Panc1 (cell line): ENCODE data around the gene PIEZO1. TPM values are rescaled to one million over a fixed set of nuclear protein-coding genes. Genes with fewer than 3 reads are reported as not detected.

ENCODE experiments used
- ATAC-seq: fragments of 200-7000 bp; cut with Tn5 transposase; 2 replicates; pipeline ENCODE4 v1.9.1; 2020; ENCODE audit warnings: mild to moderate bottlenecking, moderate library complexity
- BruUV-seq: library from RNA; stranded (reverse); fragments of 400-500 nt; replicated peaks from 2 replicates; lab custom pipeline; 2021; lab: Mats Ljungman, UMichigan
- CTCF ChIA-PET: fragments of 300-600 bp; sonication (Branson Sonifier 250); formaldehyde crosslinking; loops from one replicate; lab custom pipeline; 2022; ENCODE audit warnings: antibody characterized with exemption; lab: Charles Lee
- POLR2A ChIA-PET: fragments of 300-600 bp; sonication (Branson Sonifier 250); formaldehyde crosslinking; loops from one replicate; lab custom pipeline; 2022; ENCODE audit warnings: antibody characterized with exemption; lab: Charles Lee
- DNase-seq: peaks from one replicate; pipeline ENCODE4 v3.0.0-alpha.2; 2010; ENCODE audit warnings: low read depth, low spot score
- H3K27ac ChIP-seq: 2 replicates; pipeline ENCODE4 v1.5.1; 2011; ENCODE audit warnings: mild to moderate bottlenecking, low read length, inconsistent platforms
- H3K27me3 ChIP-seq: fragments of 200-500 bp; sonication (Bioruptor generic); 2 replicates; pipeline ENCODE4 v1.6.0; 2014; ENCODE audit warnings: low read length, inconsistent platforms; ENCODE audit not compliant: control insufficient read depth, insufficient read depth
- H3K36me3 ChIP-seq: fragments of 200-500 bp; sonication (Bioruptor generic); 2 replicates; pipeline ENCODE4 v1.5.1; 2014; ENCODE audit warnings: inconsistent platforms, mild to moderate bottlenecking, low read length, moderate library complexity; ENCODE audit not compliant: control insufficient read depth, insufficient read depth
- H3K4me1 ChIP-seq: 2 replicates; pipeline ENCODE4 v1.5.1; 2011; ENCODE audit warnings: inconsistent platforms, mild to moderate bottlenecking, low read length, moderate library complexity; ENCODE audit not compliant: control insufficient read depth, insufficient read depth
- H3K4me3 ChIP-seq, 2 experiments: 2 replicates each; pipeline ENCODE4 v1.5.1; 2011 to 2012; ENCODE audit warnings: low read depth in 2 of 2, low read length in 2 of 2, mild to moderate bottlenecking in 2 of 2, inconsistent platforms in 1 of 2, moderate library complexity in 1 of 2
- H3K9me3 ChIP-seq: fragments of 200-500 bp; sonication (Bioruptor generic); 2 replicates; pipeline ENCODE4 v1.5.1; 2014; ENCODE audit warnings: low read depth, mild to moderate bottlenecking, inconsistent platforms, low read length, moderate library complexity; ENCODE audit not compliant: control insufficient read depth, insufficient read depth
- CTCF ChIP-seq: fragments of 450-650 bp; IDR thresholded peaks from 2 replicates; pipeline ENCODE4 v1.5.1; 2017; ENCODE audit warnings: mild to moderate bottlenecking
- POLR2AphosphoS5 ChIP-seq: IDR thresholded peaks from 2 replicates; pipeline ENCODE4 v1.6.1; 2012; ENCODE audit warnings: mild to moderate bottlenecking, low read depth, low read length, moderate library complexity
- SIN3A ChIP-seq: IDR thresholded peaks from 2 replicates; pipeline ENCODE4 v1.6.1; 2012; ENCODE audit warnings: low read depth, mild to moderate bottlenecking, low read length, moderate library complexity, borderline replicate concordance; ENCODE audit not compliant: insufficient read depth
- TCF7L2 ChIP-seq: IDR thresholded peaks from 2 replicates; pipeline ENCODE4 v1.6.1; 2011; ENCODE audit warnings: mild to moderate bottlenecking, low read depth, low read length, inconsistent platforms
- in situ Hi-C: cut with HindIII; loops from 2 replicates; pipeline ENCODE4 v1.10.0; 2016; ENCODE audit warnings: low sequenced_read_pairs, low pct_unique_long_range_greater_than_20kb
- intact Hi-C: fragments of 100-400 bp; cut with micrococcal nuclease; formaldehyde crosslinking; loops from one replicate; pipeline ENCODE4 v1.10.0; 2022; ENCODE audit not compliant: unreplicated experiment
- total RNA-seq: library from RNA; stranded (reverse); gene quantifications from one replicate; pipeline ENCODE4 v1.2.1, GENCODE V29; 2021; ENCODE audit not compliant: unreplicated experiment
- TF ChIP-seq, protein P1 (sequence below), 2 experiments: IDR thresholded peaks; 2 replicates each; pipeline ENCODE4 v1.6.1; 2011 to 2012; ENCODE audit warnings: low read depth in 2 of 2, control low read depth in 1 of 2, low read length in 1 of 2, mild to moderate bottlenecking in 1 of 2, moderate library complexity in 1 of 2; ENCODE audit not compliant: insufficient read depth in 1 of 2

Gene PIEZO1
- total RNA-seq, 1 experiment from 2014 or later, result 175 TPM

GRCh38 chr16:88700636-88701482, 84.2 kb downstream of the PIEZO1 start:
- H3K27me3 ChIP-seq, result no peaks in the 10 kb centered on the region
- no peak; the same call in 1 of the 2 replicates for ATAC-seq
- no peak overlapping the region for H3K4me3 ChIP-seq
- BruUV-seq, result no TSS peak
- H3K36me3 ChIP-seq, result no peaks in the 10 kb centered on the region
- CTCF ChIA-PET, result no interaction called here
- TF ChIP-seq TCF7L2 (no peak), POLR2AphosphoS5 (no peak), SIN3A (no peak), CTCF (no peak)
- TF ChIP-seq, protein P1, sequence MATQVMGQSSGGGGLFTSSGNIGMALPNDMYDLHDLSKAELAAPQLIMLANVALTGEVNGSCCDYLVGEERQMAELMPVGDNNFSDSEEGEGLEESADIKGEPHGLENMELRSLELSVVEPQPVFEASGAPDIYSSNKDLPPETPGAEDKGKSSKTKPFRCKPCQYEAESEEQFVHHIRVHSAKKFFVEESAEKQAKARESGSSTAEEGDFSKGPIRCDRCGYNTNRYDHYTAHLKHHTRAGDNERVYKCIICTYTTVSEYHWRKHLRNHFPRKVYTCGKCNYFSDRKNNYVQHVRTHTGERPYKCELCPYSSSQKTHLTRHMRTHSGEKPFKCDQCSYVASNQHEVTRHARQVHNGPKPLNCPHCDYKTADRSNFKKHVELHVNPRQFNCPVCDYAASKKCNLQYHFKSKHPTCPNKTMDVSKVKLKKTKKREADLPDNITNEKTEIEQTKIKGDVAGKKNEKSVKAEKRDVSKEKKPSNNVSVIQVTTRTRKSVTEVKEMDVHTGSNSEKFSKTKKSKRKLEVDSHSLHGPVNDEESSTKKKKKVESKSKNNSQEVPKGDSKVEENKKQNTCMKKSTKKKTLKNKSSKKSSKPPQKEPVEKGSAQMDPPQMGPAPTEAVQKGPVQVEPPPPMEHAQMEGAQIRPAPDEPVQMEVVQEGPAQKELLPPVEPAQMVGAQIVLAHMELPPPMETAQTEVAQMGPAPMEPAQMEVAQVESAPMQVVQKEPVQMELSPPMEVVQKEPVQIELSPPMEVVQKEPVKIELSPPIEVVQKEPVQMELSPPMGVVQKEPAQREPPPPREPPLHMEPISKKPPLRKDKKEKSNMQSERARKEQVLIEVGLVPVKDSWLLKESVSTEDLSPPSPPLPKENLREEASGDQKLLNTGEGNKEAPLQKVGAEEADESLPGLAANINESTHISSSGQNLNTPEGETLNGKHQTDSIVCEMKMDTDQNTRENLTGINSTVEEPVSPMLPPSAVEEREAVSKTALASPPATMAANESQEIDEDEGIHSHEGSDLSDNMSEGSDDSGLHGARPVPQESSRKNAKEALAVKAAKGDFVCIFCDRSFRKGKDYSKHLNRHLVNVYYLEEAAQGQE (IDR thresholded peaks at IDR 0.05; ENCODE audit: insufficient read depth in 1 of 2, low read depth in 2 of 2, low read length in 1 of 2), result no peak
- in situ Hi-C loops (no loop called here), intact Hi-C loops (no loop called here)
- POLR2A ChIA-PET, result no interaction called here
- H3K4me1 ChIP-seq, result peaks cover 4% of the 10 kb centered on the region; the same call in 1 of the 2 replicates
- H3K27ac ChIP-seq, result no peak overlapping the region
- H3K9me3 ChIP-seq, result no peaks in the 10 kb centered on the region
- no peak for DNase-seq

GRCh38 chr16:88700322-88700635, 84.7 kb downstream of the PIEZO1 start:
- TF ChIP-seq TCF7L2 (no peak), POLR2AphosphoS5 (no peak), CTCF (no peak), SIN3A (no peak)
- TF ChIP-seq, protein P1 (IDR thresholded peaks at IDR 0.05; ENCODE audit: insufficient read depth in 1 of 2, low read depth in 2 of 2, low read length in 1 of 2), result no peak
- H3K4me3 ChIP-seq, result no peak overlapping the region
- H3K36me3 ChIP-seq, result no peaks in the 10 kb centered on the region
- no TSS peak for BruUV-seq
- no peak for ATAC-seq
- no peak for DNase-seq
- intact Hi-C loops (no loop called here), in situ Hi-C loops (no loop called here)
- no peaks in the 10 kb centered on the region for H3K27me3 ChIP-seq
- no peaks in the 10 kb centered on the region for H3K9me3 ChIP-seq
- ChIA-PET POLR2A (no interaction called here), CTCF (no interaction called here)
- H3K4me1 ChIP-seq, result peaks cover 4% of the 10 kb centered on the region; the same call in 1 of the 2 replicates
- no peak overlapping the region for H3K27ac ChIP-seq
